ENCODE measurements around the gene APCDD1L.
"Not testable (repeated sequence)": the region's sequence is repeated elsewhere in the genome, so short reads cannot be mapped to it uniquely, and the experiment has no call there.

The APCDD1L gene

GRCh38 chr20:58428364-58428763, 86.8 kb downstream of the APCDD1L start:
- TF ChIP-seq CTCF (conservative IDR thresholded peaks at IDR 0.05; ENCODE audit: control insufficient read depth, insufficient read depth, low read depth, low read length) = no peak
- no peak for DNase-seq (ENCODE audit: low read depth)
- no peak overlapping the region for H3K4me3 ChIP-seq (ENCODE audit: control insufficient read depth, low read depth, low read length)

- DNase-seq (ENCODE audit: low read depth) = not testable (repeated sequence)
Measured at GRCh38 chr20:58427571-58427970, 87.6 kb downstream of the APCDD1L start.

GRCh38 chr20:58424218-58424969, 90.8 kb downstream of the APCDD1L start:
- DNase-seq (ENCODE audit: low read depth) = no peak
- no peak overlapping the region for H3K4me3 ChIP-seq (ENCODE audit: control insufficient read depth, low read depth, low read length)
- no peak for TF ChIP-seq CTCF (conservative IDR thresholded peaks at IDR 0.05; ENCODE audit: control insufficient read depth, insufficient read depth, low read depth, low read length)

More at GRCh38 chr20:58427571-58427970, 87.6 kb downstream of the APCDD1L start:
- H3K4me3 ChIP-seq (ENCODE audit: control insufficient read depth, low read depth, low read length) = not testable (repeated sequence)

- no peak for TF ChIP-seq CTCF (conservative IDR thresholded peaks at IDR 0.05; ENCODE audit: control insufficient read depth, insufficient read depth, low read depth, low read length)
- H3K4me3 ChIP-seq (ENCODE audit: control insufficient read depth, low read depth, low read length) = no peak overlapping the region
- DNase-seq (ENCODE audit: low read depth) = no peak
Measured at GRCh38 chr20:58421497-58421850, 93.7 kb downstream of the APCDD1L start.

- no peak overlapping the region for H3K4me3 ChIP-seq (ENCODE audit: control insufficient read depth, low read depth, low read length)
- TF ChIP-seq CTCF (conservative IDR thresholded peaks at IDR 0.05; ENCODE audit: control insufficient read depth, insufficient read depth, low read depth, low read length) = no peak
- DNase-seq (ENCODE audit: low read depth) = peak; percentile 81
Measured at GRCh38 chr20:58420798-58421496, 94.3 kb downstream of the APCDD1L start.

- no peak for DNase-seq (ENCODE audit: low read depth)
- H3K4me3 ChIP-seq (ENCODE audit: control insufficient read depth, low read depth, low read length) = no peak overlapping the region
- TF ChIP-seq CTCF (conservative IDR thresholded peaks at IDR 0.05; ENCODE audit: control insufficient read depth, insufficient read depth, low read depth, low read length) = no peak
Measured at GRCh38 chr20:58418949-58419748, 96.0 kb downstream of the APCDD1L start.

GRCh38 chr20:58417438-58417837, 97.8 kb downstream of the APCDD1L start:
- H3K4me3 ChIP-seq (ENCODE audit: control insufficient read depth, low read depth, low read length) = no peak overlapping the region
- no peak for TF ChIP-seq CTCF (conservative IDR thresholded peaks at IDR 0.05; ENCODE audit: control insufficient read depth, insufficient read depth, low read depth, low read length)
- no peak for DNase-seq (ENCODE audit: low read depth)

All from fibroblast of mammary gland (primary cell).